H1 (cell line): ENCODE results near the gene FHDC1. TPM values are rescaled to one million over a fixed set of nuclear protein-coding genes. Genes with fewer than 3 reads are reported as not detected.
A peak's percentile ranks its signal among the peaks of the same experiment; 100 is the strongest.

Experiments used
- CTCF ChIA-PET: fragments of 300-600 bp; sonication (Branson Sonifier 250); formaldehyde crosslinking; loops from one replicate; lab custom pipeline; 2021; ENCODE audit not compliant: partially characterized antibody; lab: Charles Lee
- POLR2A ChIA-PET: fragments of 300-600 bp; sonication (Branson Sonifier 250); formaldehyde crosslinking; loops from one replicate; lab custom pipeline; 2021; ENCODE audit warnings: inconsistent platforms; ENCODE audit not compliant: partially characterized antibody; lab: Charles Lee
- DNase-seq, 2 experiments: peaks; one replicate each; pipeline versions ENCODE4 v3.0.0 to v3.0.0-alpha.2; 2010 to 2022; ENCODE audit warnings: low spot score in 2 of 2, low read depth in 1 of 2, mixed read lengths in 1 of 2
- FAIRE-seq: peaks from 2 replicates; lab custom pipeline; 2011; peaks lifted over from hg19 to GRCh38; lab: Jason Lieb, UNC
- H2AFZ ChIP-seq: 2 replicates; pipeline ENCODE4 v1.8.1; 2012; ENCODE audit warnings: low read length, inconsistent platforms
- H2AK5ac ChIP-seq: 2 replicates; pipeline ENCODE4 v1.6.1; 2013; ENCODE audit warnings: low read depth, low read length
- H2BK120ac ChIP-seq: replicated peaks from 2 replicates; pipeline ENCODE3; 2013; ENCODE audit warnings: low read depth, low read length, inconsistent platforms
- H2BK12ac ChIP-seq: 2 replicates; pipeline ENCODE4 v1.6.1; 2013; ENCODE audit warnings: low read depth, low read length
- H2BK15ac ChIP-seq: 2 replicates; pipeline ENCODE4 v1.6.1; 2013; ENCODE audit warnings: low read length
- H2BK20ac ChIP-seq: 2 replicates; pipeline ENCODE4 v1.6.1; 2013; ENCODE audit warnings: low read length
- H2BK5ac ChIP-seq: 2 replicates; pipeline ENCODE4 v1.6.1; 2013; ENCODE audit warnings: low read depth, low read length
- H3K14ac ChIP-seq: 2 replicates; pipeline ENCODE4 v1.6.1; 2013; ENCODE audit warnings: inconsistent platforms; ENCODE audit not compliant: insufficient read length
- H3K18ac ChIP-seq: 2 replicates; pipeline ENCODE4 v1.6.1; 2013; ENCODE audit warnings: low read length; ENCODE audit errors: extremely low read depth
- H3K23ac ChIP-seq: 2 replicates; pipeline ENCODE4 v1.6.1; 2013; ENCODE audit warnings: inconsistent platforms; ENCODE audit not compliant: insufficient read length
- H3K23me2 ChIP-seq: 2 replicates; pipeline ENCODE4 v1.6.1; 2013; ENCODE audit warnings: low read depth, low read length
- H3K27ac ChIP-seq: 2 replicates; pipeline ENCODE4 v1.6.1; 2011; ENCODE audit warnings: low read depth, low read length, inconsistent platforms
- H3K27me3 ChIP-seq, 4 experiments: replicated peaks in 1 of 4; 1 replicate in 1 of 4; 2 replicates in 3 of 4; pipeline versions ENCODE4 v1.6.1 to v1.8.1; 2011 to 2013; ENCODE audit warnings: low read length in 3 of 4, mild to moderate bottlenecking in 3 of 4, inconsistent platforms in 2 of 4, mixed read lengths in 2 of 4, moderate library complexity in 1 of 4; ENCODE audit not compliant: control insufficient read depth in 3 of 4, insufficient read depth in 3 of 4; ENCODE audit errors: extremely low read depth in 1 of 4
- H3K36me3 ChIP-seq, 4 experiments: 2 replicates each; pipeline versions ENCODE4 v1.6.1 to v1.8.1; 2011 to 2013; ENCODE audit warnings: mild to moderate bottlenecking in 4 of 4, low read length in 3 of 4, moderate library complexity in 2 of 4, control low read depth in 1 of 4, inconsistent platforms in 1 of 4; ENCODE audit not compliant: insufficient read depth in 4 of 4, control insufficient read depth in 2 of 4
- H3K4ac ChIP-seq: replicated peaks from 2 replicates; pipeline ENCODE3; 2013; ENCODE audit warnings: low read length, low read depth, mixed read lengths, inconsistent platforms; ENCODE audit not compliant: insufficient read length
- H3K4me1 ChIP-seq, 4 experiments: replicated peaks in 1 of 4; 1 replicate in 1 of 4; 2 replicates in 3 of 4; pipeline versions ENCODE4 v1.6.1 to v1.8.1; 2011 to 2013; ENCODE audit warnings: low read length in 3 of 4, inconsistent platforms in 2 of 4, mixed read lengths in 1 of 4; ENCODE audit not compliant: insufficient read depth in 4 of 4, control insufficient read depth in 3 of 4
- H3K4me2 ChIP-seq, 2 experiments: 2 replicates each; pipeline versions ENCODE4 v1.6.1 to v1.8.1; 2011 to 2013; ENCODE audit warnings: low read depth in 2 of 2, low read length in 2 of 2, control low read depth in 1 of 2, inconsistent platforms in 1 of 2, mild to moderate bottlenecking in 1 of 2; ENCODE audit not compliant: insufficient read depth in 1 of 2
- H3K4me3 ChIP-seq, 4 experiments: fragments of 200-600, 300-600 bp in 1 of 4; sonication (generic), shearing (Covaris generic), sonication (Bioruptor Twin) in 1 of 4; 2 replicates each; pipeline versions ENCODE4 v1.5.1 to v1.8.1; 2011 to 2016; ENCODE audit warnings: low read length in 4 of 4, low read depth in 3 of 4, control low read depth in 2 of 4, inconsistent platforms in 2 of 4, mild to moderate bottlenecking in 2 of 4, mixed read lengths in 1 of 4, moderate library complexity in 1 of 4; ENCODE audit not compliant: insufficient read depth in 2 of 4; ENCODE audit errors: extremely low read depth in 1 of 4
- H3K56ac ChIP-seq: replicated peaks from 2 replicates; pipeline ENCODE3; 2013; ENCODE audit warnings: low read depth, mild to moderate bottlenecking, mixed read lengths, low read length, inconsistent platforms; ENCODE audit not compliant: insufficient read length
- H3K79me1 ChIP-seq: 2 replicates; pipeline ENCODE4 v1.6.1; 2013; ENCODE audit warnings: low read depth, low read length, control low read depth
- H3K79me2 ChIP-seq, 2 experiments: 2 replicates each; pipeline versions ENCODE4 v1.6.1 to v1.8.1; 2012 to 2013; ENCODE audit warnings: low read length in 2 of 2, mild to moderate bottlenecking in 2 of 2, inconsistent platforms in 1 of 2; ENCODE audit not compliant: insufficient read depth in 2 of 2, control insufficient read depth in 1 of 2
- H3K9ac ChIP-seq, 4 experiments: replicated peaks in 1 of 4; 1 replicate in 1 of 4; 2 replicates in 3 of 4; pipeline versions ENCODE4 v1.6.1 to v1.8.1; 2011 to 2013; ENCODE audit warnings: low read depth in 3 of 4, low read length in 3 of 4, control low read depth in 2 of 4, mild to moderate bottlenecking in 2 of 4, moderate library complexity in 2 of 4, inconsistent platforms in 1 of 4; ENCODE audit errors: extremely low read depth in 1 of 4
- H3K9me3 ChIP-seq, 2 experiments: 2 replicates each; pipeline versions ENCODE4 v1.6.1 to v1.8.1; 2012 to 2013; ENCODE audit warnings: mild to moderate bottlenecking in 2 of 2, moderate library complexity in 2 of 2, control low read depth in 1 of 2, inconsistent platforms in 1 of 2, low read depth in 1 of 2, low read length in 1 of 2, mixed read lengths in 1 of 2; ENCODE audit not compliant: insufficient read depth in 2 of 2
- H4K20me1 ChIP-seq, 2 experiments: replicated peaks in 1 of 2; 2 replicates each; pipeline versions ENCODE3 to v1.8.1; 2011 to 2013; ENCODE audit warnings: inconsistent platforms in 2 of 2, low read length in 2 of 2, mild to moderate bottlenecking in 1 of 2; ENCODE audit not compliant: insufficient read depth in 2 of 2, control insufficient read depth in 1 of 2
- H4K5ac ChIP-seq: 2 replicates; pipeline ENCODE4 v1.6.1; 2013; ENCODE audit warnings: low read length, low read depth, mixed read lengths, inconsistent platforms; ENCODE audit not compliant: insufficient read length
- H4K8ac ChIP-seq: 2 replicates; pipeline ENCODE4 v1.8.0; 2013; ENCODE audit warnings: mild to moderate bottlenecking, moderate library complexity, low read length, inconsistent platforms; ENCODE audit not compliant: insufficient read depth; ENCODE audit errors: extremely low read depth
- H4K91ac ChIP-seq: replicated peaks from 2 replicates; pipeline ENCODE3; 2013; ENCODE audit warnings: low read length, mixed read lengths, inconsistent platforms; ENCODE audit not compliant: insufficient read length
- CBX8 ChIP-seq: fragments of 300-800, 300-1000 bp; sonication (generic); IDR thresholded peaks from 2 replicates; pipeline ENCODE4 v1.7.1; 2016; ENCODE audit warnings: low read depth, low read length, borderline replicate concordance
- E2F6 ChIP-seq: IDR thresholded peaks from 2 replicates; pipeline ENCODE4 v1.6.1; 2012; ENCODE audit warnings: inconsistent platforms
- EZH2 ChIP-seq: fragments of 200-600 bp; sonication (generic); IDR thresholded peaks from 2 replicates; pipeline ENCODE4 v1.7.1; 2012; ENCODE audit warnings: low read depth, mild to moderate bottlenecking, moderate library complexity, low read length, inconsistent platforms; ENCODE audit not compliant: severe bottlenecking
- NRF1 ChIP-seq: IDR thresholded peaks from 2 replicates; pipeline ENCODE4 v1.6.1; 2011; ENCODE audit warnings: mild to moderate bottlenecking, low read depth, low read length, improper control_type of control experiment
- SUZ12 ChIP-seq: fragments of 200-600 bp; sonication (generic); IDR thresholded peaks from 2 replicates; pipeline ENCODE4 v1.6.1; 2012; ENCODE audit warnings: mild to moderate bottlenecking, inconsistent platforms, low read length, moderate library complexity, mixed read lengths
- WGBS, 2 experiments: shearing (Covaris generic) in 1 of 2; methylation state at CpG; one replicate each; pipeline versions ENCODE4 v1.1.6 to v1.1.7; 2013 to 2015; ENCODE audit warnings: low lambda C conversion rate in 2 of 2, mixed read lengths in 2 of 2, inconsistent platforms in 1 of 2, low coverage in 1 of 2, missing lambda C conversion rate in 1 of 2; ENCODE audit not compliant: insufficient replicate concordance in 2 of 2, insufficient coverage in 1 of 2, insufficient read length in 1 of 2; ENCODE audit errors: extremely low coverage in 1 of 2, missing lambda C conversion rate in 1 of 2; 5-methylcytosine and 5-hydroxymethylcytosine counted together
- polyA plus RNA-seq, 7 experiments: library from polyadenylated mRNA; depleted of rRNA in 3 of 7; stranded (reverse) in 5 of 7; unstranded in 2 of 7; fragments of >200 nt in 5 of 7; fragments of 200-250 nt in 2 of 7; gene quantifications; 1 replicate in 5 of 7; 2 replicates in 1 of 7; 4 replicates in 1 of 7; pipeline versions ENCODE4 v1.2.1 to v1.2.3, GENCODE V29; 2011 to 2013; ENCODE audit warnings: missing spikeins in 2 of 7, mixed read lengths in 2 of 7
- total RNA-seq: library from RNA; stranded (reverse); fragmentation: NEBNext Ultra II Directional; extraction: Animal tissue kit (Norgen Biotek cat#: 25700); gene quantifications from 2 replicates; pipeline ENCODE4 v1.2.1, GENCODE V29; 2021
- TF ChIP-seq, protein P1 (sequence below): IDR thresholded peaks from 2 replicates; pipeline ENCODE4 v1.6.1; 2011; ENCODE audit warnings: low read length, improper control_type of control experiment

FHDC1 gene
- total and polyA plus RNA-seq, 2 of the 8 experiments (the other 6 are each of a cell fraction or from before 2014, with no cell fraction given): 6.4 to 28.6 TPM

- FAIRE-seq: no peak
- Histone ChIP-seq H2AK5ac (no peak overlapping the region), H3K14ac (no peak overlapping the region), H3K23me2 (no peaks in the 10 kb centered on the region), H4K91ac (no peak overlapping the region), H4K20me1 (no peaks in the 10 kb centered on the region), H2BK120ac (no peak overlapping the region), H3K56ac (no peak overlapping the region), H4K8ac (no peak overlapping the region), H3K4me2 (no peak overlapping the region), H3K36me3 (no peaks in the 10 kb centered on the region), H3K9ac (no peak overlapping the region), H3K4ac (no peak overlapping the region), H3K27ac (no peak overlapping the region), H2BK12ac (peak overlapping the region; percentile 55; the same call in 1 of the 2 replicates), H3K79me2 (no peaks in the 10 kb centered on the region), H3K79me1 (no peaks in the 10 kb centered on the region), H3K18ac (no peak overlapping the region), H2AFZ (no peak overlapping the region), H3K27me3 (no peaks in the 10 kb centered on the region; a peak in 1 of 7 replicates), H4K5ac (no peak overlapping the region), H3K4me1 (peaks cover 0 to 12% (median 7%) of the 10 kb centered on the region in 4 experiments; a peak in 3 of 7 replicates), H2BK15ac (no peak overlapping the region), H3K4me3 (no peak overlapping the region), H2BK5ac (no peak overlapping the region), H2BK20ac (peak overlapping the region; percentile 64), H3K9me3 (no peaks in the 10 kb centered on the region), H3K23ac (no peak overlapping the region)
- 85% methylated on average over 12 of the region's 12 CpGs; no CpG with 5 or more reads in 1 of the 2 experiments for WGBS, 2 experiments
- POLR2A ChIA-PET: no interaction called here
- TF ChIP-seq CBX8 (no peak), SUZ12 (no peak), EZH2 (no peak), NRF1 (no peak), E2F6 (no peak)
- TF ChIP-seq, protein P1, sequence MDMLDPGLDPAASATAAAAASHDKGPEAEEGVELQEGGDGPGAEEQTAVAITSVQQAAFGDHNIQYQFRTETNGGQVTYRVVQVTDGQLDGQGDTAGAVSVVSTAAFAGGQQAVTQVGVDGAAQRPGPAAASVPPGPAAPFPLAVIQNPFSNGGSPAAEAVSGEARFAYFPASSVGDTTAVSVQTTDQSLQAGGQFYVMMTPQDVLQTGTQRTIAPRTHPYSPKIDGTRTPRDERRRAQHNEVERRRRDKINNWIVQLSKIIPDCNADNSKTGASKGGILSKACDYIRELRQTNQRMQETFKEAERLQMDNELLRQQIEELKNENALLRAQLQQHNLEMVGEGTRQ: no peak
- CTCF ChIA-PET: interaction anchor here (1.0 to 1.5 kb wide), 2 partner anchors 11 to 127 kb away, joined by 4 to 6 read pairs; no protein-coding TSS in a partner anchor
- no peak for DNase-seq
Observed at GRCh38 chr4:152998861-152999260, 62.7 kb downstream of the FHDC1 start.
